HepG2 (cell line): ENCODE data around the gene AKR7A2. TPM values are rescaled to one million over a fixed set of nuclear protein-coding genes. Genes with fewer than 3 reads are reported as not detected.
A peak's percentile ranks its signal among the peaks of the same experiment; 100 is the strongest.

Source experiments
- ATAC-seq: fragments of 200-7000 bp; cut with Tn5 transposase; 3 replicates; pipeline ENCODE4 v1.9.1; 2020; ENCODE audit warnings: mild to moderate bottlenecking, moderate library complexity
- BruUV-seq: library from RNA; stranded (reverse); fragments of 400-500 nt; replicated peaks from 2 replicates; lab custom pipeline; 2021; lab: Mats Ljungman, UMichigan
- CTCF ChIA-PET: fragments of 300-600 bp; formaldehyde crosslinking; extraction: SDS; loops from one replicate; lab custom pipeline; 2021; ENCODE audit warnings: low total read pairs, inconsistent platforms, low intra/inter-chr PET ratio; lab: Yijun Ruan, JAX
- POLR2A ChIA-PET: fragments of 350-600 bp; sonication (Branson Sonifier 250); formaldehyde crosslinking; loops from one replicate; lab custom pipeline; 2020; ENCODE audit warnings: antibody characterized with exemption, inconsistent platforms; lab: Yijun Ruan, JAX
- DNase-seq: peaks from one replicate; pipeline ENCODE4 v3.0.0-alpha.2; 2015; ENCODE audit warnings: low spot score
- FAIRE-seq: peaks from 3 replicates; lab custom pipeline; 2011; peaks lifted over from hg19 to GRCh38; lab: Jason Lieb, UNC
- H2AFZ ChIP-seq: one replicate; pipeline ENCODE4 v1.6.1; 2011; ENCODE audit warnings: low read length, inconsistent platforms
- H3K27ac ChIP-seq: fragments of 300-600 bp; 3 replicates; pipeline ENCODE4 v1.8.0; 2011; ENCODE audit warnings: mixed run types, mild to moderate bottlenecking, mixed read lengths, low read length, inconsistent platforms; ENCODE audit not compliant: insufficient read depth; ENCODE audit errors: extremely low read length
- H3K27me3 ChIP-seq, 2 experiments: fragments of 200-600 bp in 1 of 2; 2 replicates in 1 of 2; 3 replicates in 1 of 2; pipeline versions ENCODE4 v1.6.0 to v1.8.0; 2011; ENCODE audit warnings: low read length in 2 of 2, mild to moderate bottlenecking in 2 of 2, moderate library complexity in 2 of 2, inconsistent platforms in 1 of 2; ENCODE audit not compliant: insufficient read depth in 2 of 2, control insufficient read depth in 1 of 2
- H3K36me3 ChIP-seq, 2 experiments: fragments of 200-600 bp in 1 of 2; replicated peaks in 1 of 2; 2 replicates in 1 of 2; 3 replicates in 1 of 2; pipeline versions ENCODE4 v1.5.1 to v1.8.0; 2011; ENCODE audit warnings: low read length in 2 of 2, inconsistent platforms in 1 of 2; ENCODE audit not compliant: insufficient read depth in 2 of 2, control insufficient read depth in 1 of 2
- H3K4me1 ChIP-seq: 2 replicates; pipeline ENCODE4 v1.5.1; 2012; ENCODE audit warnings: low read length, inconsistent platforms; ENCODE audit not compliant: insufficient read depth
- H3K4me2 ChIP-seq: 2 replicates; pipeline ENCODE4 v1.6.0; 2011; ENCODE audit warnings: low read depth, low read length, inconsistent platforms
- H3K4me3 ChIP-seq, 3 experiments: fragments of 200-600 bp in 1 of 3; sonication (generic), shearing (Covaris generic) in 1 of 3; replicated peaks in 1 of 3; 2 replicates each; pipeline ENCODE4 v1.5.1; 2011 to 2016; ENCODE audit warnings: low read length in 3 of 3, inconsistent platforms in 2 of 3, low read depth in 2 of 3, mild to moderate bottlenecking in 2 of 3, control low read depth in 1 of 3, mixed read lengths in 1 of 3; ENCODE audit not compliant: insufficient read depth in 1 of 3
- H3K79me2 ChIP-seq: one replicate; pipeline ENCODE4 v1.6.1; 2011; ENCODE audit warnings: low read length, inconsistent platforms; ENCODE audit not compliant: insufficient read depth
- H3K9ac ChIP-seq: 2 replicates; pipeline ENCODE4 v1.6.0; 2011; ENCODE audit warnings: mild to moderate bottlenecking, low read depth, low read length, inconsistent platforms; ENCODE audit not compliant: insufficient read depth
- H3K9me3 ChIP-seq: 2 replicates; pipeline ENCODE4 v1.5.1; 2012; ENCODE audit warnings: mild to moderate bottlenecking, low read length
- H4K20me1 ChIP-seq: 2 replicates; pipeline ENCODE4 v1.6.0; 2011; ENCODE audit warnings: inconsistent platforms, mild to moderate bottlenecking, low read length, moderate library complexity; ENCODE audit not compliant: insufficient read depth
- AGO2 ChIP-seq: fragments of 200-400 bp; formaldehyde crosslinking; optimal IDR thresholded peaks from 2 replicates; pipeline ENCODE3; 2017; ENCODE audit warnings: mild to moderate bottlenecking, low read depth, low read length, moderate library complexity
- RBFOX2 ChIP-seq: fragments of 200-400 bp; formaldehyde crosslinking; IDR thresholded peaks from 2 replicates; pipeline ENCODE4 v1.6.1; 2017; ENCODE audit warnings: low read depth, mild to moderate bottlenecking, low read length
- TGIF2 ChIP-seq: IDR thresholded peaks from 2 replicates; pipeline ENCODE4 v1.6.1; 2016; ENCODE audit warnings: control low read depth, missing compliant biosample characterization
- ZMYM2 ChIP-seq: sonication (generic); formaldehyde crosslinking; IDR thresholded peaks from 2 replicates; pipeline ENCODE4 v1.8.0; 2022; ENCODE audit warnings: mild to moderate bottlenecking, missing genetic modification reagents
- ZNF124 ChIP-seq: sonication (generic); formaldehyde crosslinking; IDR thresholded peaks from 2 replicates; pipeline ENCODE4 v1.4.0; 2020; ENCODE audit warnings: missing genetic modification reagents
- ZNF17 ChIP-seq: sonication (generic); formaldehyde crosslinking; IDR thresholded peaks from 2 replicates; pipeline ENCODE4 v1.5.0; 2020; ENCODE audit warnings: mild to moderate bottlenecking, missing genetic modification reagents
- ZNF274 ChIP-seq: sonication (generic); formaldehyde crosslinking; IDR thresholded peaks from 2 replicates; pipeline ENCODE4 v1.5.1; 2020; ENCODE audit warnings: mild to moderate bottlenecking, missing genetic modification reagents
- ZNF430 ChIP-seq: sonication (generic); formaldehyde crosslinking; IDR thresholded peaks from 2 replicates; pipeline ENCODE4 v1.9.0; 2021; ENCODE audit warnings: mild to moderate bottlenecking, missing genetic modification reagents
- ZNF660 ChIP-seq: sonication (generic); formaldehyde crosslinking; IDR thresholded peaks from 2 replicates; pipeline ENCODE4 v1.5.1; 2020; ENCODE audit warnings: mild to moderate bottlenecking, low read depth, missing genetic modification reagents, borderline replicate concordance
- ZNF841 ChIP-seq: sonication (generic); formaldehyde crosslinking; IDR thresholded peaks from 2 replicates; pipeline ENCODE4 v1.8.1; 2023; ENCODE audit warnings: missing genetic modification reagents, borderline replicate concordance
- WGBS: methylation state at CpG from one replicate; pipeline ENCODE4 v1.1.6; 2017; ENCODE audit warnings: low lambda C conversion rate; 5-methylcytosine and 5-hydroxymethylcytosine counted together
- in situ Hi-C: cut with HindIII; loops from 2 replicates; pipeline ENCODE4 v1.10.0; 2017; ENCODE audit warnings: low pct_unique_long_range_greater_than_20kb; ENCODE audit not compliant: extremely low pct_ligation_motif_present
- intact Hi-C: fragments of 100-400 bp; cut with micrococcal nuclease; formaldehyde crosslinking; loops from one replicate; pipeline ENCODE4 v1.10.0; 2022; ENCODE audit not compliant: unreplicated experiment
- polyA plus RNA-seq, 8 experiments: library from polyadenylated mRNA; depleted of rRNA in 3 of 8; stranded (reverse) in 7 of 8; unstranded in 1 of 8; fragments of >200 nt; fragmentation: Illumina TruSeq in 4 of 8; extraction: Trizol in 4 of 8; gene quantifications; 2 replicates each; pipeline versions ENCODE4 v1.2.1 to v1.2.3, GENCODE V29; 2011 to 2016; ENCODE audit warnings: low read depth in 4 of 8, missing spikeins in 1 of 8, mixed read lengths in 1 of 8; ENCODE audit not compliant: insufficient read depth in 1 of 8
- total RNA-seq, 5 experiments: library from RNA; depleted of rRNA; stranded (reverse); fragments of >200 nt; fragmentation: Illumina TruSeq; extraction: Trizol; gene quantifications; 2 replicates each; pipeline ENCODE4 v1.2.3, GENCODE V29; 2016; ENCODE audit warnings: low read depth in 1 of 5
- TF ChIP-seq, protein P1 (sequence below): sonication (generic); formaldehyde crosslinking; IDR thresholded peaks from 2 replicates; pipeline ENCODE4 v1.4.0; 2020; ENCODE audit warnings: missing genetic modification reagents
- TF ChIP-seq, protein P2 (sequence below): sonication (generic); formaldehyde crosslinking; IDR thresholded peaks from 2 replicates; pipeline ENCODE4 v1.8.0; 2022; ENCODE audit warnings: missing genetic modification reagents, low read depth, mild to moderate bottlenecking, borderline replicate concordance
- TF ChIP-seq, protein P3 (sequence below): sonication (generic); formaldehyde crosslinking; IDR thresholded peaks from 2 replicates; pipeline ENCODE4 v1.8.0; 2022; ENCODE audit warnings: missing genetic modification reagents, mild to moderate bottlenecking, moderate library complexity, borderline replicate concordance
- TF ChIP-seq, protein P4 (sequence below): sonication (generic); formaldehyde crosslinking; IDR thresholded peaks from 2 replicates; pipeline ENCODE4 v1.8.0; 2022; ENCODE audit warnings: low read depth, missing genetic modification reagents
- TF ChIP-seq, protein P5 (sequence below): IDR thresholded peaks from 2 replicates; pipeline ENCODE4 v1.6.1; 2016; ENCODE audit warnings: low read depth, borderline replicate concordance
- TF ChIP-seq, protein P6 (sequence below): sonication (generic); formaldehyde crosslinking; IDR thresholded peaks from 2 replicates; pipeline ENCODE4 v1.4.0; 2020; ENCODE audit warnings: mild to moderate bottlenecking, missing genetic modification reagents

Gene AKR7A2
- total and polyA plus RNA-seq, 2 of the 13 experiments (the other 11 are each of a cell fraction or from before 2014, with no cell fraction given): 45.2 to 75.6 TPM

DNA sequence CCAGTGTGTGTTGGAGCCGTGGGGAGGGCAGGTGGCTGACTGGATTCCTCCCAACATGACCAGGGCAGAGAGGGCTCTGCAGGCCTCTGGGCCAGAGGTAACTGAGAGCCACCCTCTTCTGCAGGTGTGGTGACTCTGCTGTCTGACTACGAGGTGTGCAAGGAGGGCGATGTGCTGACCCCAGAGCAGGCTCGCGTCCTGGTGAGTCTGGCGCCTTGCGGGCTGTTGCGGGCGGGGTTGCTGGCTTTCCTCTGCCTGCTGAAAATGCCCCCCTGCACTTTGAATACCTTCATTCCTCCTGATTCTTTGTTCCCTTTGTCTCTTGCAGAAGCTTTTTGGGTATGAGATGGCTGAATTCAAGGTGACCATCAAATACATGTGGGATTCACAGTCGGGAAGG lies 53.6 kb downstream of the AKR7A2 start:
- ChIA-PET POLR2A (no interaction called here), CTCF (no interaction called here)
- peaks cover 25% of the 10 kb centered on the region for H3K4me1 ChIP-seq
- no peak overlapping the region for H3K9ac ChIP-seq
- H3K4me3 ChIP-seq: no peak overlapping the region
- peaks cover 27 to 60% of the 10 kb centered on the region in 2 experiments for H3K36me3 ChIP-seq
- intact Hi-C loops (no loop called here), in situ Hi-C loops (no loop called here)
- BruUV-seq: no TSS peak
- no peak for FAIRE-seq
- no peak overlapping the region for H3K4me2 ChIP-seq
- no peak overlapping the region for H3K27ac ChIP-seq
- H2AFZ ChIP-seq: no peak overlapping the region
- DNase-seq: no peak
- H3K9me3 ChIP-seq: no peaks in the 10 kb centered on the region
- WGBS: 93% methylated on average over 10 of the region's 10 CpGs
- ATAC-seq: no peak
- peaks cover 23% of the 10 kb centered on the region for H3K79me2 ChIP-seq
- no peaks in the 10 kb centered on the region; a peak in 1 of 5 replicates for H3K27me3 ChIP-seq
- TF ChIP-seq ZNF124 (CRISPR knock-in tag): no peak
- TF ChIP-seq, protein P1, sequence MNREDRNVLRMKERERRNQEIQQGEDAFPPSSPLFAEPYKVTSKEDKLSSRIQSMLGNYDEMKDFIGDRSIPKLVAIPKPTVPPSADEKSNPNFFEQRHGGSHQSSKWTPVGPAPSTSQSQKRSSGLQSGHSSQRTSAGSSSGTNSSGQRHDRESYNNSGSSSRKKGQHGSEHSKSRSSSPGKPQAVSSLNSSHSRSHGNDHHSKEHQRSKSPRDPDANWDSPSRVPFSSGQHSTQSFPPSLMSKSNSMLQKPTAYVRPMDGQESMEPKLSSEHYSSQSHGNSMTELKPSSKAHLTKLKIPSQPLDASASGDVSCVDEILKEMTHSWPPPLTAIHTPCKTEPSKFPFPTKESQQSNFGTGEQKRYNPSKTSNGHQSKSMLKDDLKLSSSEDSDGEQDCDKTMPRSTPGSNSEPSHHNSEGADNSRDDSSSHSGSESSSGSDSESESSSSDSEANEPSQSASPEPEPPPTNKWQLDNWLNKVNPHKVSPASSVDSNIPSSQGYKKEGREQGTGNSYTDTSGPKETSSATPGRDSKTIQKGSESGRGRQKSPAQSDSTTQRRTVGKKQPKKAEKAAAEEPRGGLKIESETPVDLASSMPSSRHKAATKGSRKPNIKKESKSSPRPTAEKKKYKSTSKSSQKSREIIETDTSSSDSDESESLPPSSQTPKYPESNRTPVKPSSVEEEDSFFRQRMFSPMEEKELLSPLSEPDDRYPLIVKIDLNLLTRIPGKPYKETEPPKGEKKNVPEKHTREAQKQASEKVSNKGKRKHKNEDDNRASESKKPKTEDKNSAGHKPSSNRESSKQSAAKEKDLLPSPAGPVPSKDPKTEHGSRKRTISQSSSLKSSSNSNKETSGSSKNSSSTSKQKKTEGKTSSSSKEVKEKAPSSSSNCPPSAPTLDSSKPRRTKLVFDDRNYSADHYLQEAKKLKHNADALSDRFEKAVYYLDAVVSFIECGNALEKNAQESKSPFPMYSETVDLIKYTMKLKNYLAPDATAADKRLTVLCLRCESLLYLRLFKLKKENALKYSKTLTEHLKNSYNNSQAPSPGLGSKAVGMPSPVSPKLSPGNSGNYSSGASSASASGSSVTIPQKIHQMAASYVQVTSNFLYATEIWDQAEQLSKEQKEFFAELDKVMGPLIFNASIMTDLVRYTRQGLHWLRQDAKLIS (CRISPR knock-in tag): no peak
- TF ChIP-seq ZNF841 (CRISPR knock-in tag): no peak
- no peak for TF ChIP-seq ZNF660
- TF ChIP-seq, protein P2, sequence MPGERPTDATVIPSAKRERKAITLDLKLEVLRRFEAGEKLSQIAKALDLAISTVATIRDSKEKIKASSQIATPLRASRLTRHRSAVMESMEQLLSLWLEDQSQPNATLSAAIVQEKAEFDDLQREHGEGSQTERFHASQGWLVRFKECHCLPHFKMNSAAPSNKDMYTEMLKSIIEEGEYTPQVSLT (CRISPR knock-in tag): no peak
- TF ChIP-seq, protein P3, sequence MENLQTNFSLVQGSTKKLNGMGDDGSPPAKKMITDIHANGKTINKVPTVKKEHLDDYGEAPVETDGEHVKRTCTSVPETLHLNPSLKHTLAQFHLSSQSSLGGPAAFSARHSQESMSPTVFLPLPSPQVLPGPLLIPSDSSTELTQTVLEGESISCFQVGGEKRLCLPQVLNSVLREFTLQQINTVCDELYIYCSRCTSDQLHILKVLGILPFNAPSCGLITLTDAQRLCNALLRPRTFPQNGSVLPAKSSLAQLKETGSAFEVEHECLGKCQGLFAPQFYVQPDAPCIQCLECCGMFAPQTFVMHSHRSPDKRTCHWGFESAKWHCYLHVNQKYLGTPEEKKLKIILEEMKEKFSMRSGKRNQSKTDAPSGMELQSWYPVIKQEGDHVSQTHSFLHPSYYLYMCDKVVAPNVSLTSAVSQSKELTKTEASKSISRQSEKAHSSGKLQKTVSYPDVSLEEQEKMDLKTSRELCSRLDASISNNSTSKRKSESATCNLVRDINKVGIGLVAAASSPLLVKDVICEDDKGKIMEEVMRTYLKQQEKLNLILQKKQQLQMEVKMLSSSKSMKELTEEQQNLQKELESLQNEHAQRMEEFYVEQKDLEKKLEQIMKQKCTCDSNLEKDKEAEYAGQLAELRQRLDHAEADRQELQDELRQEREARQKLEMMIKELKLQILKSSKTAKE (CRISPR knock-in tag): no peak
- TF ChIP-seq ZNF430 (CRISPR knock-in tag): no peak
- TF ChIP-seq TGIF2 (CRISPR knock-in tag): no peak
- no peak for TF ChIP-seq ZNF17 (CRISPR knock-in tag)
- TF ChIP-seq, protein P4, sequence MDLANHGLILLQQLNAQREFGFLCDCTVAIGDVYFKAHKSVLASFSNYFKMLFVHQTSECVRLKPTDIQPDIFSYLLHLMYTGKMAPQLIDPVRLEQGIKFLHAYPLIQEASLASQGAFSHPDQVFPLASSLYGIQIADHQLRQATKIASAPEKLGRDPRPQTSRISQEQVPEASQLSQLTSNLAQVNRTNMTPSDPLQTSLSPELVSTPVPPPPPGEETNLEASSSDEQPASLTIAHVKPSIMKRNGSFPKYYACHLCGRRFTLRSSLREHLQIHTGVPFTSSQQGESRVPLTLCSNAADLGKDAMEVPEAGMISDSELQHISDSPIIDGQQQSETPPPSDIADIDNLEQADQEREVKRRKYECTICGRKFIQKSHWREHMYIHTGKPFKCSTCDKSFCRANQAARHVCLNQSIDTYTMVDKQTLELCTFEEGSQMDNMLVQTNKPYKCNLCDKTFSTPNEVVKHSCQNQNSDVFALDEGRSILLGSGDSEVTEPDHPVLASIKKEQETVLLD (CRISPR knock-in tag): no peak
- TF ChIP-seq ZMYM2 (CRISPR knock-in tag): no peak
- no peak for TF ChIP-seq ZNF274
- TF ChIP-seq, protein P5, sequence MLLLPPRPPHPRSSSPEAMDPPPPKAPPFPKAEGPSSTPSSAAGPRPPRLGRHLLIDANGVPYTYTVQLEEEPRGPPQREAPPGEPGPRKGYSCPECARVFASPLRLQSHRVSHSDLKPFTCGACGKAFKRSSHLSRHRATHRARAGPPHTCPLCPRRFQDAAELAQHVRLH (CRISPR knock-in tag): no peak
- TF ChIP-seq RBFOX2: 0 out of 2 replicates have a peak, but pooled peaks have one; percentile 27
- TF ChIP-seq AGO2: peak; percentile 28
- TF ChIP-seq, protein P6, sequence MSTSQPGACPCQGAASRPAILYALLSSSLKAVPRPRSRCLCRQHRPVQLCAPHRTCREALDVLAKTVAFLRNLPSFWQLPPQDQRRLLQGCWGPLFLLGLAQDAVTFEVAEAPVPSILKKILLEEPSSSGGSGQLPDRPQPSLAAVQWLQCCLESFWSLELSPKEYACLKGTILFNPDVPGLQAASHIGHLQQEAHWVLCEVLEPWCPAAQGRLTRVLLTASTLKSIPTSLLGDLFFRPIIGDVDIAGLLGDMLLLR (CRISPR knock-in tag): no peak
- H4K20me1 ChIP-seq: peaks cover under 1% of the 10 kb centered on the region
